Measurements from ENCODE around the gene SMC2.

The SMC2 gene

DNA sequence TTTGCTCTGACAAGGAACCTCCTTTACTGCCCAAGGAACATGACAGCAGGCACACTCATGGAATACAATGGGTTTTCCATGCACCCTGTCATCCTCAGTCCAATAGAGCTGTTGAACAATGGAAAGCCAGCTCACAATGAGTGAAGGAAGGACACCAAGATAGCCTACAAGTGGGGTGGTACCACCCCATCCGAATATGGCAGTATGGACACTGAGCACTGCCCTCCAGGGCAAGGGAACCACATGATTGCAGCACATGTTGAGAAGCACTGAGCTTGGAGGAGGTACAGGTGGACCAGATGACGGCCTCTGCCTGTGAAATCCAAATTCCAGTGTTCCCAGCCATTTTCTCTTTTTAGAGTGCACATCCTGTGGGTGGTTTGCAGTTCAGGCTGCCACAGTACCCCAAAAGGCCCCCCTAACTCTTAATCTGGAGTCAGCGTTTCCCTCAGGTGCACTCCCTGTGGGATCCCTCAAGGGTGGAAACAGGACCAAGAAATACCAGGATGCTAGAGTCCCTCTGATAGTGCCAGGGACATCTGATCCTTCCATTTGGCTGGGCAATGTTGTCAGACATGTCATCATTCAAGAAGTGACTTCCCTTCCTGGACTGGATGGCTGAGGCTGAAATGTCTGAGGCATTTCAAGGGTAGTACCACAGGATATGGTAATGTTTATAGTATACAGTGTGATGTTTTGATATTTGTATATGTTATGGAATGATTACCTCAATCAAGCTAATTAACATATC, 48.9 kb downstream of the SMC2 start:
- H3K27ac ChIP-seq (ENCODE audit: low read length, poor library complexity, severe bottlenecking): no peak overlapping the region
- H3K9me3 ChIP-seq (ENCODE audit: control insufficient read depth, low read length): no peaks in the 10 kb centered on the region
- H3K9ac ChIP-seq (ENCODE audit: low read length): no peak overlapping the region
- H4K91ac ChIP-seq (ENCODE audit: low read length): no peak overlapping the region
- H3K36me3 ChIP-seq (ENCODE audit: control insufficient read depth in 1 of 2, insufficient read depth in 2 of 2, low read depth in 1 of 2, low read length in 2 of 2): peaks cover 3 to 12% of the 10 kb centered on the region in 2 experiments
- H3K23ac ChIP-seq (ENCODE audit: low read length in 2 of 2): no peak overlapping the region
- no peak overlapping the region for H2BK120ac ChIP-seq (ENCODE audit: low read depth, low read length)
- no peak overlapping the region for H3K4ac ChIP-seq (ENCODE audit: low read depth in 1 of 2, low read length in 2 of 2)
- H3K4me2 ChIP-seq (ENCODE audit: low read length, poor library complexity, severe bottlenecking): no peak overlapping the region
- H3K14ac ChIP-seq (ENCODE audit: low read length in 2 of 2): no peak overlapping the region
- H2BK15ac ChIP-seq (ENCODE audit: low read depth, poor library complexity, severe bottlenecking): no peak overlapping the region
- H3K27me3 ChIP-seq (ENCODE audit: control insufficient read depth in 1 of 2, insufficient read depth in 1 of 2, low read length in 2 of 2): no peaks in the 10 kb centered on the region
- H3K79me1 ChIP-seq (replicated peaks; ENCODE audit: low read length, poor library complexity, severe bottlenecking): no peaks in the 10 kb centered on the region
- H2AFZ ChIP-seq (ENCODE audit: low read depth, low read length): no peak overlapping the region
- no peak overlapping the region for H2BK12ac ChIP-seq (ENCODE audit: low read length in 2 of 2)
- no peak overlapping the region for H3K18ac ChIP-seq (ENCODE audit: low read depth in 1 of 2, low read length in 2 of 2)
- H2AK5ac ChIP-seq (ENCODE audit: low read length, severe bottlenecking): no peak overlapping the region
- H3K4me3 ChIP-seq (ENCODE audit: insufficient read depth in 1 of 2, low read depth in 1 of 2, low read length in 2 of 2): no peak overlapping the region
- H2BK5ac ChIP-seq (ENCODE audit: low read depth, low read length, poor library complexity, severe bottlenecking): no peak overlapping the region
- WGBS: 98% methylated on average over 3 of the region's 3 CpGs
- DNase-seq: no peak
- no peaks in the 10 kb centered on the region for H3K4me1 ChIP-seq (ENCODE audit: control insufficient read depth, insufficient read depth, low read depth, low read length)
- H4K8ac ChIP-seq (ENCODE audit: low read length): no peak overlapping the region

DNA sequence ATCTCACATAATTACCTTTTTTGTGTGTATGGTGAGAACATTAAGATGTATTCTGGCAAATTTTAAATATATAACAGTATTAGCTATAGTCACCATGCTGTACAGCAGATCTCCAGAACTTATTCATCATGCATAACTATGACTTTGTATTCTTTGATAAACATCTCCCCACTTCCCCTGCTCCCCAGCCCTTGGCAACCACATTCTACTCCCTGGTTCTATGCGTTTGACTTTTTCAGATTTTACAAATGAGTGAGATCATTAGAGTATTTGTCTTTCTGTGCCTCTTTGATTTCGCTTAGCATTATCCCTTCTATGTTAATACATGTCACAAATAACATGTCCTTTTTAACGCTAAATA, 49.4 kb downstream of the SMC2 start:
- Histone ChIP-seq H2BK5ac (ENCODE audit: low read depth, low read length, poor library complexity, severe bottlenecking) (no peak overlapping the region), H3K9me3 (ENCODE audit: control insufficient read depth, low read length) (no peaks in the 10 kb centered on the region), H4K8ac (ENCODE audit: low read length) (no peak overlapping the region), H3K79me1 (replicated peaks; ENCODE audit: low read length, poor library complexity, severe bottlenecking) (no peaks in the 10 kb centered on the region), H3K4me3 (ENCODE audit: insufficient read depth in 1 of 2, low read depth in 1 of 2, low read length in 2 of 2) (no peak overlapping the region), H3K9ac (ENCODE audit: low read length) (no peak overlapping the region), H3K27me3 (ENCODE audit: control insufficient read depth in 1 of 2, insufficient read depth in 1 of 2, low read length in 2 of 2) (no peaks in the 10 kb centered on the region), H4K91ac (ENCODE audit: low read length) (no peak overlapping the region), H3K4ac (ENCODE audit: low read depth in 1 of 2, low read length in 2 of 2) (no peak overlapping the region), H3K14ac (ENCODE audit: low read length in 2 of 2) (no peak overlapping the region), H3K18ac (ENCODE audit: low read depth in 1 of 2, low read length in 2 of 2) (no peak overlapping the region), H3K36me3 (ENCODE audit: control insufficient read depth in 1 of 2, insufficient read depth in 2 of 2, low read depth in 1 of 2, low read length in 2 of 2) (peaks cover 3 to 12% of the 10 kb centered on the region in 2 experiments), H3K27ac (ENCODE audit: low read length, poor library complexity, severe bottlenecking) (no peak overlapping the region), H2AFZ (ENCODE audit: low read depth, low read length) (no peak overlapping the region), H2BK120ac (ENCODE audit: low read depth, low read length) (no peak overlapping the region), H2BK15ac (ENCODE audit: low read depth, poor library complexity, severe bottlenecking) (no peak overlapping the region), H2AK5ac (ENCODE audit: low read length, severe bottlenecking) (no peak overlapping the region), H2BK12ac (ENCODE audit: low read length in 2 of 2) (no peak overlapping the region), H3K23ac (ENCODE audit: low read length in 2 of 2) (no peak overlapping the region), H3K4me2 (ENCODE audit: low read length, poor library complexity, severe bottlenecking) (no peak overlapping the region), H3K4me1 (ENCODE audit: control insufficient read depth, insufficient read depth, low read depth, low read length) (no peaks in the 10 kb centered on the region)
- DNase-seq: no peak
- 100% methylated on average over 1 of the region's 3 CpGs for WGBS

DNA sequence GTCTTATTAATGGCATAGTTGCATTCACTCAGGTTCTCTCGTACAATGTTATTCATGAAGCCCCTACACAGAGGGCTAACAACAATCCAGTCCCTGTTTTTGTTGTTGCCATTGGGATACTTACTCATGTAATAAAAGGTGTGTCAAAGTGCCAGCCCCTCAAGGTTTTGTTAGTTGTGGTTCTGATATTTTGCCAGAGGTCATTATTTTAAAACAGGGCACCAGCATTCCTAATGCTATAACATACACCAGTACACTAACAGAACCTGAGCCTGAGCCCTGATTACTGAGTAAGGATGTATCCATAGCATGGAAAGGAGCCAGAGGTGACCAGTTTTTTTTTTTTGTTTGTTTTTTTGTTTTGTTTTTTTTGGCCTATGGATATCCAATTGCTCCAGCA, 50.2 kb downstream of the SMC2 start:
- no peak overlapping the region for H2BK15ac ChIP-seq (ENCODE audit: low read depth, poor library complexity, severe bottlenecking)
- H3K27ac ChIP-seq (ENCODE audit: low read length, poor library complexity, severe bottlenecking): no peak overlapping the region
- H3K9ac ChIP-seq (ENCODE audit: low read length): no peak overlapping the region
- no peak overlapping the region for H2AFZ ChIP-seq (ENCODE audit: low read depth, low read length)
- H3K36me3 ChIP-seq (ENCODE audit: control insufficient read depth in 1 of 2, insufficient read depth in 2 of 2, low read depth in 1 of 2, low read length in 2 of 2): peaks cover 3 to 12% of the 10 kb centered on the region in 2 experiments
- H3K14ac ChIP-seq (ENCODE audit: low read length in 2 of 2): no peak overlapping the region
- 100% methylated on average over 1 of the region's 1 CpG for WGBS
- no peak overlapping the region for H2AK5ac ChIP-seq (ENCODE audit: low read length, severe bottlenecking)
- H3K4me2 ChIP-seq (ENCODE audit: low read length, poor library complexity, severe bottlenecking): no peak overlapping the region
- no peak overlapping the region for H3K23ac ChIP-seq (ENCODE audit: low read length in 2 of 2)
- no peak overlapping the region for H3K4me3 ChIP-seq (ENCODE audit: insufficient read depth in 1 of 2, low read depth in 1 of 2, low read length in 2 of 2)
- H2BK120ac ChIP-seq (ENCODE audit: low read depth, low read length): no peak overlapping the region
- H3K27me3 ChIP-seq (ENCODE audit: control insufficient read depth in 1 of 2, insufficient read depth in 1 of 2, low read length in 2 of 2): no peaks in the 10 kb centered on the region
- no peaks in the 10 kb centered on the region for H3K9me3 ChIP-seq (ENCODE audit: control insufficient read depth, low read length)
- H2BK12ac ChIP-seq (ENCODE audit: low read length in 2 of 2): no peak overlapping the region
- H2BK5ac ChIP-seq (ENCODE audit: low read depth, low read length, poor library complexity, severe bottlenecking): no peak overlapping the region
- H3K4ac ChIP-seq (ENCODE audit: low read depth in 1 of 2, low read length in 2 of 2): no peak overlapping the region
- DNase-seq: no peak
- H3K4me1 ChIP-seq (ENCODE audit: control insufficient read depth, insufficient read depth, low read depth, low read length): no peaks in the 10 kb centered on the region
- H3K18ac ChIP-seq (ENCODE audit: low read depth in 1 of 2, low read length in 2 of 2): no peak overlapping the region
- no peak overlapping the region for H4K91ac ChIP-seq (ENCODE audit: low read length)
- H4K8ac ChIP-seq (ENCODE audit: low read length): no peak overlapping the region
- no peaks in the 10 kb centered on the region for H3K79me1 ChIP-seq (replicated peaks; ENCODE audit: low read length, poor library complexity, severe bottlenecking)

DNA sequence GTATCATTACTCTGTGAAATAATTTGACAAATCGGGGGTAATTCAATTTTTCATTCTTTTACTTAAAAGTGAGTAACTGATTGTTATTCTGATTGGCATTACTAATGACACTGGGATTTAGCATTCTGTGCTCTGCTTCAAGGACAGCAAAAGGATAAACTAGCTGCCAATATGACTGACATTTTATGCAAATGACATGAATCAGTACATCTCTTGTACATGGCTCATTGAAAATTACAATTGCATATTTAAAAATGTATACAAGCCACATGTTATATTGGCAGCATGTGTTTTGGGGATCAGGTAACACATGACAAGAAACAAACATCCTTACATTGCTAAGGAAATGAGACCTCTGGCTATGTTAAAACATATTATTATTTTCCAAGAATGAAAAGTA, 79.0 kb downstream of the SMC2 start:
- Histone ChIP-seq H3K9me3 (ENCODE audit: control insufficient read depth, low read length) (peaks cover 6% of the 10 kb centered on the region), H3K4me2 (ENCODE audit: low read length, poor library complexity, severe bottlenecking) (no peak overlapping the region), H2BK5ac (ENCODE audit: low read depth, low read length, poor library complexity, severe bottlenecking) (no peak overlapping the region), H3K4ac (ENCODE audit: low read depth in 1 of 2, low read length in 2 of 2) (no peak overlapping the region), H2AFZ (ENCODE audit: low read depth, low read length) (no peak overlapping the region), H3K23ac (ENCODE audit: low read length in 2 of 2) (no peak overlapping the region), H3K4me3 (ENCODE audit: insufficient read depth in 1 of 2, low read depth in 1 of 2, low read length in 2 of 2) (no peak overlapping the region), H4K91ac (ENCODE audit: low read length) (no peak overlapping the region), H3K14ac (ENCODE audit: low read length in 2 of 2) (no peak overlapping the region), H3K27me3 (ENCODE audit: control insufficient read depth in 1 of 2, insufficient read depth in 1 of 2, low read length in 2 of 2) (no peaks in the 10 kb centered on the region), H2AK5ac (ENCODE audit: low read length, severe bottlenecking) (no peak overlapping the region), H3K36me3 (ENCODE audit: control insufficient read depth in 1 of 2, insufficient read depth in 2 of 2, low read depth in 1 of 2, low read length in 2 of 2) (no peaks in the 10 kb centered on the region), H3K4me1 (ENCODE audit: control insufficient read depth, insufficient read depth, low read depth, low read length) (no peaks in the 10 kb centered on the region), H3K79me1 (replicated peaks; ENCODE audit: low read length, poor library complexity, severe bottlenecking) (no peaks in the 10 kb centered on the region), H2BK120ac (ENCODE audit: low read depth, low read length) (no peak overlapping the region), H2BK15ac (ENCODE audit: low read depth, poor library complexity, severe bottlenecking) (no peak overlapping the region), H3K27ac (ENCODE audit: low read length, poor library complexity, severe bottlenecking) (no peak overlapping the region), H3K9ac (ENCODE audit: low read length) (no peak overlapping the region), H4K8ac (ENCODE audit: low read length) (no peak overlapping the region), H2BK12ac (ENCODE audit: low read length in 2 of 2) (no peak overlapping the region), H3K18ac (ENCODE audit: low read depth in 1 of 2, low read length in 2 of 2) (no peak overlapping the region)
- no peak for DNase-seq
- 71% methylated on average over 1 of the region's 1 CpG for WGBS
